ENCODE results near the gene KPTN. TPM values are rescaled to one million over a fixed set of nuclear protein-coding genes. Genes with fewer than 3 reads are reported as not detected.
A peak's percentile ranks its signal among the peaks of the same experiment; 100 is the strongest.

The KPTN gene
- 27.9 TPM for polyA plus RNA-seq (2012; ENCODE audit: insufficient read depth, insufficient read length, low read depth)

DNA sequence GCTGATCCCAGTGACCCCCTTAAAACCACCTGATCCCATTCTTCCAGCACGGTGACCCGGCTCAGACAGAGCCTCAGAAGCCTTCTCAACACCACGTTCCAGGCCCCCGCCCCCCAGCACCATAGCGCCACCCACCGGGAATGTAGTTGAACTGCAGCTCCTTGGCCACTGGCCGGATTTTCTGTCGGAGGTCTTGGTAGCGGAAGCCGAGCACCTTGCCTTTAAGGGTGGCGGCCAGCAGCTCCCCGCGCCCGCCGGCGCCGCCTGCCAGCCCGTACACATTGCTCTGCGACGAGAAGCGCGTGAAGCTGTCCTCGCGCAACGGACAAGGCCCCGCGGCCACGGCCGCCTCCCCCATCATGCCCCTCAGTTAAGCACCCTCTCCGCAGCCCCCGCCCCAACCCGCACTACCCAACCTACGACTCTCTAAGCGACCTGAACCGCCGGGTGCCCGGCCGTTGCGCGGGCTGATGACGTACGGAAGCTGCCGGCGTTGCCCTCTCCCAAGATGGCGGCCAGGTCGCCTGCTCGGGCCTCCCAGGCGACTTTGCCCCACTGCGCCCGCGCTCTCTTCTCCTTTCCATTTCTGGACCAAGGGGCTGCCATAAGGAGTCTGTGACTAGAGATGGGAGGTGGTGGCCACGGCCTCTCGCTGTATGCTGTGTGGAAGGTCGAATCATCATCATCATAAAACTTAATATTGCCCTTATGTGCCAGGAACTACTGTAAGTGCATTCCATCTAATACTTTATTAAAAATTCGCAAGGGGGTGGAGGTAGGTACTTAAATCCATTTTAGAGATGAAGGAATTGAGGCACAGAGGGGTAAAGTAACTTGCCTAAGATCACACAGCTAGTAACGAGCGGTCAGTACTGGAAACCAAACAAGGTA is at the start of gene KPTN:
KPTN (minus strand) TSS at position 420 of the 891 bp plus-strand sequence; CDS start at position 361, 59 bp downstream.
- Histone ChIP-seq H3K27me3 (no peaks in the 10 kb centered on the region), H3K36me3 (no peaks in the 10 kb centered on the region), H3K4me3 (ENCODE audit: low read depth, low read length) (peak within 1 kb of the TSS; percentile 74), H3K9me3 (no peaks in the 10 kb centered on the region), H3K4me1 (no peaks in the 10 kb centered on the region)
- TF ChIP-seq, protein P1, sequence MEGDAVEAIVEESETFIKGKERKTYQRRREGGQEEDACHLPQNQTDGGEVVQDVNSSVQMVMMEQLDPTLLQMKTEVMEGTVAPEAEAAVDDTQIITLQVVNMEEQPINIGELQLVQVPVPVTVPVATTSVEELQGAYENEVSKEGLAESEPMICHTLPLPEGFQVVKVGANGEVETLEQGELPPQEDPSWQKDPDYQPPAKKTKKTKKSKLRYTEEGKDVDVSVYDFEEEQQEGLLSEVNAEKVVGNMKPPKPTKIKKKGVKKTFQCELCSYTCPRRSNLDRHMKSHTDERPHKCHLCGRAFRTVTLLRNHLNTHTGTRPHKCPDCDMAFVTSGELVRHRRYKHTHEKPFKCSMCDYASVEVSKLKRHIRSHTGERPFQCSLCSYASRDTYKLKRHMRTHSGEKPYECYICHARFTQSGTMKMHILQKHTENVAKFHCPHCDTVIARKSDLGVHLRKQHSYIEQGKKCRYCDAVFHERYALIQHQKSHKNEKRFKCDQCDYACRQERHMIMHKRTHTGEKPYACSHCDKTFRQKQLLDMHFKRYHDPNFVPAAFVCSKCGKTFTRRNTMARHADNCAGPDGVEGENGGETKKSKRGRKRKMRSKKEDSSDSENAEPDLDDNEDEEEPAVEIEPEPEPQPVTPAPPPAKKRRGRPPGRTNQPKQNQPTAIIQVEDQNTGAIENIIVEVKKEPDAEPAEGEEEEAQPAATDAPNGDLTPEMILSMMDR (IDR thresholded peaks at IDR 0.05; ENCODE audit: low read depth, low read length): peak; percentile 87
- peak; percentile 94 for DNase-seq

DNA sequence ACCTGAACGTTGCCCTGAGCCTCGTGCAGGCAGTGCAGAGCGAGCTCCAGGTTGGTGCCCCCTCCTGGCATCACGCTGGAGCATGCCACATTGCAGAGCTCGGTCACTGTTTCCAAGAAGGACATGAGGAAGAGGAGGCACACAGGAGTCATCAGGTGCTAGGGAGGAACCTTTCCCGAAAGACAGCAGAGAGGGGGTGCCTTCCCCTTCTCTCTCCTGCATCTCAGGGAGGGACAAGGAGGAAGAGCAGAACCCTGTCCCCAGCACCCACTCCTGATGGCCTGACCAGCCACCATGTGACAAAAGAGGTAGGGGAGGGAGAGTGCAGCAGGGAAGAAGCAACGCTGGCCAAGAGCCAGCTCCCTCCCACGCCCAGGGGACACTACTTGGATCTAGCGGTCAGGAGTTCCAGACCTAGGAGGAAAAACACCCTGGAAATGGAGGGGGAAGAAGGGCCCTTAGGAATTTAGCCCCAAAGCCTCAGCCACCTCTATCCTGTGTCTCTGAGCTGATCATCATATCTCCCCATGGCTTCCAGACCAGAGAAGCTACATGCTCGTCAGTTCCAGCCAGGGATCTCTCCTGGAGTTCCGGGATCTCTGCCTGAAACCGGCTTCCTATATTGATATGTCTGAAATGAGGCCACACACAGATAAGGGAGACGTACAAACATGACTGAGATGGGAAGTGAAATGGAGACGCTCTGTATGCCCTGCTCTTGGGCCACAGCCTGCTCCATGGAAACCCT is 47.8 kb upstream of the KPTN start:
- Histone ChIP-seq H3K27me3 (no peaks in the 10 kb centered on the region), H3K9me3 (no peaks in the 10 kb centered on the region), H3K4me1 (peaks cover 7% of the 10 kb centered on the region), H3K36me3 (no peaks in the 10 kb centered on the region), H3K4me3 (ENCODE audit: low read depth, low read length) (no peak overlapping the region)
- TF ChIP-seq, protein P1 (IDR thresholded peaks at IDR 0.05; ENCODE audit: low read depth, low read length): no peak
- DNase-seq: no peak

DNA sequence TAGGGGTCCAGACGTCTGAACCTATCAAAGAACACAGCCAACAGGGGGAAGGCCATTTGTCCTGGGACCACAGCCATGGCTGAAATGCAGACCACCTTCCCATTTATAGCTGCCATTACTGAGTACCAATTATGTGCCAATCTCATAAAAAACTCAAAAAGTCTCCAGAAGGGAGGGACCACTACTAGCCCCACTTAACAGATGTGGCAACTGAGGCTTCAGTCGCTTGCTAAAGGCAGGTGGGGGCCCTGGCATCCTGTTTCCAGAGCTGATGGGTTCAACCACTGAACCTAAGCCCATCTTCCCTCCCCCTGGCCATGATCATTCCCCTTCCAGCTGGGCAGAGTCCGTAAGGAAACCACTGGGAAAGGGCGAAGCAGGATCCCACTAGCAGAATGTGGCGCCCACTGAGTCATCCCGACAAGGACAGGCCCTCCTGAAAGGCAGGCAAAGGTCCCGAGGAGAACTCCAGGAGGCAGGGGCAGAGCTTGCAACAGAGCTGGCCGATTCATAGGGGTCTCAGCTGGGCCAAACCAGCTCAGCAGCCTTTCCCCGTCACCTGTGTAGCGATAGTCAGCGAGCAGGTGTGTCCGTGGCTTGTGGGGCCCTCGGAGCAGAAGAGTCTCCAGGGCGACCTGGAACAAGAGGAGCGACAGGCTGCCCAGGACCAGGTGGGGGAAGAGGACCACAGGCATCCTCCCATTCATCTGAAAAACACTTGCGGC is 45.2 kb upstream of the KPTN start:
- Histone ChIP-seq H3K36me3 (no peaks in the 10 kb centered on the region), H3K27me3 (no peaks in the 10 kb centered on the region), H3K4me3 (ENCODE audit: low read depth, low read length) (no peak overlapping the region), H3K4me1 (peaks cover 7% of the 10 kb centered on the region), H3K9me3 (no peaks in the 10 kb centered on the region)
- TF ChIP-seq, protein P1 (IDR thresholded peaks at IDR 0.05; ENCODE audit: low read depth, low read length): no peak
- no peak for DNase-seq

DNA sequence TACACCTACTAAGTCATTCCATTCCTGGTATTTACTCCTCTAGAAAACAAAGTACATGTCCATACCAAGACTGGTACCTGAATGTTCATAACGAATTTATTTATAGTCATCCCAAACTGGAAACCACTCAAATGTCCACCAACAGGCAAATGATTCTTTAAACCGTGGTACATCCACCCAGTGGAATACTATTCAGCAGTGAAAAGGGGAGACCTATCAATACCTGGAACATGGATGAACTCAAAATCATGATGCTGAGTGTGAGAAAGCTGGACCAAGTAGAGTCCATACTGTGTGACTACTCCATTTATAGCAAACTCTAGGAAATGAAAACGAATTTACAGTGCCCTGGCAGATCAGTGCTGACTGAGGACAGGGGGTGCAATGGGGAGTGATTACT is 42.8 kb upstream of the KPTN start:
- Histone ChIP-seq H3K27me3 (no peaks in the 10 kb centered on the region), H3K4me3 (ENCODE audit: low read depth, low read length) (no peak overlapping the region), H3K9me3 (no peaks in the 10 kb centered on the region), H3K36me3 (no peaks in the 10 kb centered on the region), H3K4me1 (peaks cover 8% of the 10 kb centered on the region)
- TF ChIP-seq, protein P1 (IDR thresholded peaks at IDR 0.05; ENCODE audit: low read depth, low read length): no peak
- no peak for DNase-seq

DNA sequence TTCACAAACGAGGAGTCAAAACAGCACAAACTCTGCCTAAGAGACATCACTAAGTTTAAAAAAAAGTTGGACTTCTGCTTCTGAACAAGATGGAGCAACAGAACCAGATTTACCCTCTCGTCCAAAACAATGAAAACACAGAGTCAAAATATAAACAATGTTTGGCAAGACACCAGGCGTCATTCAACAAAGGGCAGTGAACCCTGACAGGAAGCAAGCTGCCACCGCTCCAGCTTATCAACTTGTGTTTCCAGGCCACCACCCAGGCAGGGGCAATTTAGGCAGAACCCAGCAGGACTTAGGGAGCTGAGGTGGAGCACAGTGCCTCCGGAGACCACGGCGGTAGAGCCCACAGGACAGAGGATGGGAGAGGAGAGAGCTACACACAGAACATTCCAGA is 39.5 kb upstream of the KPTN start:
- no peaks in the 10 kb centered on the region for H3K9me3 ChIP-seq
- no peaks in the 10 kb centered on the region for H3K36me3 ChIP-seq
- peak; percentile 78 for DNase-seq
- TF ChIP-seq, protein P1 (IDR thresholded peaks at IDR 0.05; ENCODE audit: low read depth, low read length): no peak
- no peak overlapping the region for H3K4me3 ChIP-seq (ENCODE audit: low read depth, low read length)
- H3K27me3 ChIP-seq: no peaks in the 10 kb centered on the region
- peaks cover 5% of the 10 kb centered on the region for H3K4me1 ChIP-seq

All from BE2C (cell line).